ENCODE results near the gene TEX48. TPM values are rescaled to one million over a fixed set of nuclear protein-coding genes. Genes with fewer than 3 reads are reported as not detected.

The TEX48 gene
- total RNA-seq, 1 donor from 2014 or later, result not detected

DNA sequence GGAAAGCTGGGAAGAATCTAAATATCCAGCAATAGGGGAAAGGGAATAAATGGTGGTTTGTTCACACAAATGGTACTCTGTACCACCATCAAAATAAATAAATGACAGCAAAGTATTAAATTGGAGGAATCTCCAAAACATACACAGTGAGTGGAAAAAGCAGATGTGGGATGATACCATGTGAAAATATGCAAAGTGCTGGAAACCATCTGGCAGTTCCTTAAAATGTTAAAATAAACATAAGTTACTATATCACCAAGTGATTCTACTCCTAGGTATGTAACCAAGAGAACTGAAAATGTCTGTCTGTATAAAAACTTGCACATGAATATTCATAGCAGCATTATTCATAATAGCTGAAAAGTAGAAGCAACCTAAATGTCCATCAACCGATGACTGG, 41.9 kb upstream of the TEX48 start:
- TF ChIP-seq, protein P1, sequence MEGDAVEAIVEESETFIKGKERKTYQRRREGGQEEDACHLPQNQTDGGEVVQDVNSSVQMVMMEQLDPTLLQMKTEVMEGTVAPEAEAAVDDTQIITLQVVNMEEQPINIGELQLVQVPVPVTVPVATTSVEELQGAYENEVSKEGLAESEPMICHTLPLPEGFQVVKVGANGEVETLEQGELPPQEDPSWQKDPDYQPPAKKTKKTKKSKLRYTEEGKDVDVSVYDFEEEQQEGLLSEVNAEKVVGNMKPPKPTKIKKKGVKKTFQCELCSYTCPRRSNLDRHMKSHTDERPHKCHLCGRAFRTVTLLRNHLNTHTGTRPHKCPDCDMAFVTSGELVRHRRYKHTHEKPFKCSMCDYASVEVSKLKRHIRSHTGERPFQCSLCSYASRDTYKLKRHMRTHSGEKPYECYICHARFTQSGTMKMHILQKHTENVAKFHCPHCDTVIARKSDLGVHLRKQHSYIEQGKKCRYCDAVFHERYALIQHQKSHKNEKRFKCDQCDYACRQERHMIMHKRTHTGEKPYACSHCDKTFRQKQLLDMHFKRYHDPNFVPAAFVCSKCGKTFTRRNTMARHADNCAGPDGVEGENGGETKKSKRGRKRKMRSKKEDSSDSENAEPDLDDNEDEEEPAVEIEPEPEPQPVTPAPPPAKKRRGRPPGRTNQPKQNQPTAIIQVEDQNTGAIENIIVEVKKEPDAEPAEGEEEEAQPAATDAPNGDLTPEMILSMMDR (IDR thresholded peaks at IDR 0.05; ENCODE audit: borderline replicate concordance), result no peak
- Histone ChIP-seq H3K27me3 (ENCODE audit: low read depth) (peaks cover 72% of the 10 kb centered on the region), H3K27ac (replicated peaks) (no peak overlapping the region), H3K9me3 (replicated peaks) (no peaks in the 10 kb centered on the region), H3K4me3 (no peak overlapping the region), H3K4me1 (no peaks in the 10 kb centered on the region), H3K36me3 (no peaks in the 10 kb centered on the region)
- intact Hi-C loops (cut with micrococcal nuclease), result no loop called here
- DNase-seq, result no peak

DNA sequence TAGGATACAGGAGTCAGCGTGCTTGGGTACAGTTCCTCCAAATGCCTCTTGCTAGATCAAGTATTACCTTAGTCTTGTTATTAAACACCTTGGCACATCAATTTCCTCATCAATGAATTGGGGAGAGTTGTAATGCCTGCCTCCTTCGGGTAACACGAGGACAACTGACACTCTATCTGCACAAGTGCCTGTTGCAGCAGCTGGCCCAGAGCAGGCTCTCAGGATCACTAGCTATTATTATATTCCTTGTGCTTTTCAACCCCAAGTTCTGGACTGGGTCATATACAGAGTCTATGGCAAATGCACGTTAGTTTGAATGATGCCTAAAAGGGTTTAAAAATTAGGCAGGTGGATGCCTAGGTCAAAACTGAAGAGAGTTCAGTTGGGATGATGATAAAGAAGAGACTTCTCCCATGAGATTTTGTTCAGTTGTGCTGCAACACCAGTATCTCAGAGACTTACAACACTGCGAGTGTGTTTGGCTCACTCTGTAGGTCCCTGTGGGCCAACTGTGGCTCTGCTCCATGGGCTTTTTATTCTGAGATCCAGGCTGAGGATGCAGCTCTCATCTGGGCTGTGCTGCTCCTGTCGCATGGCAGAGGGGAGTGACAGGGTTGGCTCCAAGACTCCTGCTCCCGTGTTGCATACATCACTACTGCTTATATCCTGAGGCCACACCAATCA, 41.1 kb upstream of the TEX48 start:
- intact Hi-C loops (cut with micrococcal nuclease), result no loop called here
- H3K9me3 ChIP-seq (replicated peaks), result no peaks in the 10 kb centered on the region
- H3K27me3 ChIP-seq (ENCODE audit: low read depth), result peaks cover 81% of the 10 kb centered on the region
- H3K27ac ChIP-seq (replicated peaks), result no peak overlapping the region
- no peaks in the 10 kb centered on the region for H3K4me1 ChIP-seq
- no peak for DNase-seq
- no peak overlapping the region for H3K4me3 ChIP-seq
- TF ChIP-seq, protein P1 (IDR thresholded peaks at IDR 0.05; ENCODE audit: borderline replicate concordance), result no peak
- no peaks in the 10 kb centered on the region for H3K36me3 ChIP-seq

DNA sequence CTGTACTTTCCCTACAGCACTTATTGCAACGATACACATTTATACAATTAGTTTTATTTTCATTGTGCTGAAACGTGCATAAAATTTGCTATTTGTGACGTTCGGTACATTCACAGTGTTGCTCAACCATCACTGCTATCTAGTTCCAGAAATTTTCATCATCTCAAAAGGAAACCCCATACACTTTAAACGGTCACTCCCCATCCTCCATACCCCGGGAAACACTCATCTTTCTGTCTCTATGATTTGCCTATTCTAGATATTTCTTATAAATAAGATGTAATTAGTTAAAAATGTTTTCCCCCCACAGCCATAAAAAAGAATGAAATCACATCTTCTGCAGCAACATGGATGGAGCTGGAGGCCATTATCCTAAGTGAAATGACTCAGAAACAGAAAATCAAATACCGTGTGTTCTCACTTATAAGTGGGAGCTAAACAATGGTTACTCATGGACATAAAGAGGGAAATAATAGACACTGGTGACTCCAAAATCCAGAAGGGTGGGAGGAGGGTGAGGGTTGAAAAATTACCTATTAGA, 40.2 kb upstream of the TEX48 start:
- H3K27ac ChIP-seq (replicated peaks), result no peak overlapping the region
- intact Hi-C loops (cut with micrococcal nuclease), result no loop called here
- TF ChIP-seq, protein P1 (IDR thresholded peaks at IDR 0.05; ENCODE audit: borderline replicate concordance), result no peak
- no peak for DNase-seq
- H3K9me3 ChIP-seq (replicated peaks), result no peaks in the 10 kb centered on the region
- H3K36me3 ChIP-seq, result no peaks in the 10 kb centered on the region
- H3K4me3 ChIP-seq, result no peak overlapping the region
- no peaks in the 10 kb centered on the region for H3K4me1 ChIP-seq
- H3K27me3 ChIP-seq (ENCODE audit: low read depth), result peaks cover 90% of the 10 kb centered on the region

DNA sequence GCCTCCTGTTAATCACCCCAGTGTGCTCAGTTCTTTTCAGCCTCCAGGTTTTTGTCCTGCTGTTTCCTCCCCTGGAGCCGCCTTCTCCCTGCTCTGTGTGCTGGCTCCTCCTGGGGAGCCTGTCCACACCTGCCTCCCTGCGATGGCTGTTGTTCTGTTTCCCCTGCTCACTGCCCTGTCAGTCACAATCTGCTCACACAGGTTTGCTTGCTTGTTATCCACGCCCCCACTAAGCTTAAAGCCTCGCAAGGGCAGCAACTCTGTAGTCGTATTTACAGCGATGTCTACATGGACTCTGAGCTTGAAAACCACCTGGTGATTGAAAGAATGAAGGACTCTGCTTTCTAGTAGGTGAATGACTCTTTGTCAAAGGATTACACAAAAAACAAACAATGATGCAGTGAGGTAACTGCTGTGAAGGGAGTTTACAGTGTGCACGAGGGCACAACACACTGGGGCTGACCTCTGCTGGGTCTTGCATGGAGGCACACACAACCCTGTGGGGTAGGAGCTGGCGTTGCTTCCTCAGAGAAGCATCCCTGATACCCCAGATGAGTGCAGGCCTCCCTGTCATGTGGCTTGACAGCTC, 39.6 kb upstream of the TEX48 start:
- DNase-seq, result no peak
- TF ChIP-seq, protein P1 (IDR thresholded peaks at IDR 0.05; ENCODE audit: borderline replicate concordance), result no peak
- H3K9me3 ChIP-seq (replicated peaks), result no peaks in the 10 kb centered on the region
- no peaks in the 10 kb centered on the region for H3K4me1 ChIP-seq
- no peak overlapping the region for H3K27ac ChIP-seq (replicated peaks)
- peaks cover 96% of the 10 kb centered on the region for H3K27me3 ChIP-seq (ENCODE audit: low read depth)
- H3K4me3 ChIP-seq, result no peak overlapping the region
- no peaks in the 10 kb centered on the region for H3K36me3 ChIP-seq
- intact Hi-C loops (cut with micrococcal nuclease), result no loop called here

DNA sequence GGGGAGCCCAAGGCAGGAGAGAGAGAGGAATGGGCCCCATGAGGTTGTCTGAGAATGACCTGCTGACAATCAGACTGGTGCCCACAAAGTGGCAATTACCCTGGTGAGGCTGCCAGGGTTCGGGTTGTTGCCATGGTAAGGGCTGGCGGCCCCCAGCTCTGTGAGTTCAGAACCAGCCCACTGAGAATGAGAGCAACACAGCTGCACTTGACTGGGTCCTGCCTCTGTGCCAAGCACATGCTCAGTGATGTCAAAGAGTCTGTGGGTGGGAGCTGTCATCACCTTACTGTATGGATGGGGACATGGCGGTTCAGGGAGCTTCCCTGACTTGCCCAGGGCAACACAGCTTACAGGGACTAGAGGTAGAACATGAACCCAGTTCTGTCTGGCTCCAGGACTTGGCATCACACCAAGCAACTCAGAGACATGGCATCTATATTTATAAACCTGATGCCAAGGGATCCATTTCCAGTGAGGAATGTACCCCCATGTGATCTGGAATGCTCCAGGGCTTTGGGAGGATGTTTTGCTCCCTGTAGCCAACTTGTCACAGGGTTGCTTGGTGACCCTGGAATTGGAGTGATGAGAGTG, 38.2 kb upstream of the TEX48 start:
- Histone ChIP-seq H3K27ac (replicated peaks) (no peak overlapping the region), H3K36me3 (no peaks in the 10 kb centered on the region), H3K4me3 (no peak overlapping the region), H3K27me3 (ENCODE audit: low read depth) (peaks cover 85% of the 10 kb centered on the region), H3K9me3 (replicated peaks) (peaks cover 2% of the 10 kb centered on the region), H3K4me1 (no peaks in the 10 kb centered on the region)
- no peak for DNase-seq
- TF ChIP-seq, protein P1 (IDR thresholded peaks at IDR 0.05; ENCODE audit: borderline replicate concordance), result no peak
- intact Hi-C loops (cut with micrococcal nuclease), result no loop called here

All from left ventricle myocardium inferior (tissue), 1 donor.